Right atrium auricular region (tissue), 2 donors: ENCODE data around the gene CDC40. TPM values are rescaled to one million over a fixed set of nuclear protein-coding genes. Genes with fewer than 3 reads are reported as not detected.

Experiments used
- DNase-seq: peaks from one replicate; pipeline ENCODE4 v3.0.0-alpha.2; 2019; ENCODE audit warnings: low spot score
- H3K27ac ChIP-seq, 2 donors: fragments of 200-600 bp; sonication (generic); 1 replicate in 1 of 2; 2 replicates in 1 of 2; pipeline ENCODE4 v1.5.1; 2016 to 2019
- H3K27me3 ChIP-seq, 2 donors: fragments of 200-600 bp; sonication (generic); one replicate each; pipeline versions ENCODE4 v1.5.1 to v1.6.0; 2017 to 2019
- H3K36me3 ChIP-seq: fragments of 200-600 bp; sonication (generic); one replicate; pipeline ENCODE4 v1.5.1; 2016
- H3K4me1 ChIP-seq, 2 donors: fragments of 200-600 bp; sonication (generic); one replicate each; pipeline versions ENCODE4 v1.5.1 to v1.6.0; 2017 to 2019
- H3K4me3 ChIP-seq, 2 donors: fragments of 200-600 bp; sonication (generic); 1 replicate in 1 of 2; 2 replicates in 1 of 2; pipeline ENCODE4 v1.5.1; 2017 to 2019; ENCODE audit warnings: mild to moderate bottlenecking in 1 of 2, moderate library complexity in 1 of 2
- H3K9me3 ChIP-seq, 2 donors: fragments of 200-600 bp; sonication (generic); one replicate each; pipeline ENCODE4 v1.5.1; 2019
- CTCF ChIP-seq, 2 donors: fragments of 200-600 bp; sonication (generic); IDR thresholded peaks; one replicate each; pipeline ENCODE4 v1.5.1; 2019; ENCODE audit warnings: antibody characterized with exemption in 2 of 2
- total RNA-seq, 2 donors: library from RNA; depleted of rRNA; stranded (reverse); fragments of >200 nt; gene quantifications; one replicate each; pipeline ENCODE4 v1.1.0, GENCODE V29; 2016

Gene CDC40
- total RNA-seq, result 10 to 100 TPM in 1 of 2 donors, 1 to 10 TPM in 1; 9.9 to 10.1 TPM

- Histone ChIP-seq H3K9me3 (no peaks in the 10 kb centered on the region), H3K27ac (peak within 1 kb of the TSS; percentile 76 to 84), H3K4me1 (peaks cover 0 to 31% of the 10 kb centered on the region in 2 donors), H3K36me3 (no peaks in the 10 kb centered on the region), H3K27me3 (no peaks in the 10 kb centered on the region), H3K4me3 (peak within 1 kb of the TSS; percentile 88 to 93)
- peak; percentile 61 for DNase-seq
- TF ChIP-seq CTCF (IDR thresholded peaks at IDR 0.05), result no peak
Measured at GRCh38 chr6:110180228-110181008, at the start of gene CDC40. CDC40 (plus strand) TSS chr6:110180427; CDS start chr6:110180445, 18 bp downstream.

- no peak for DNase-seq
- Histone ChIP-seq H3K4me1 (no peaks in the 10 kb centered on the region), H3K9me3 (no peaks in the 10 kb centered on the region)
Measured at GRCh38 chr6:110137924-110138887, 42.0 kb upstream of the CDC40 start.

GRCh38 chr6:110139052-110139451 lies 41.2 kb upstream of the CDC40 start:
- Histone ChIP-seq H3K27ac (no peak overlapping the region), H3K4me3 (no peak overlapping the region), H3K36me3 (no peaks in the 10 kb centered on the region), H3K27me3 (no peaks in the 10 kb centered on the region), H3K4me1 (no peaks in the 10 kb centered on the region), H3K9me3 (no peaks in the 10 kb centered on the region)
- TF ChIP-seq CTCF (IDR thresholded peaks at IDR 0.05), result no peak
- no peak for DNase-seq

More at GRCh38 chr6:110137924-110138887, 42.0 kb upstream of the CDC40 start:
- no peaks in the 10 kb centered on the region for H3K27me3 ChIP-seq
- no peaks in the 10 kb centered on the region for H3K36me3 ChIP-seq
- TF ChIP-seq CTCF (IDR thresholded peaks at IDR 0.05), result no peak
- H3K27ac ChIP-seq, result no peak overlapping the region
- H3K4me3 ChIP-seq, result no peak overlapping the region

GRCh38 chr6:110140650-110141049 lies 39.6 kb upstream of the CDC40 start:
- TF ChIP-seq CTCF (IDR thresholded peaks at IDR 0.05), result no peak
- Histone ChIP-seq H3K9me3 (no peaks in the 10 kb centered on the region), H3K27me3 (no peaks in the 10 kb centered on the region), H3K27ac (no peak overlapping the region), H3K4me3 (no peak overlapping the region), H3K4me1 (no peaks in the 10 kb centered on the region), H3K36me3 (no peaks in the 10 kb centered on the region)
- no peak for DNase-seq

- Histone ChIP-seq H3K27me3 (no peaks in the 10 kb centered on the region), H3K9me3 (no peaks in the 10 kb centered on the region), H3K4me3 (no peak overlapping the region), H3K36me3 (no peaks in the 10 kb centered on the region), H3K4me1 (no peaks in the 10 kb centered on the region), H3K27ac (no peak overlapping the region)
- no peak for DNase-seq
- TF ChIP-seq CTCF (IDR thresholded peaks at IDR 0.05), result no peak
Measured at GRCh38 chr6:110147870-110148269, 32.4 kb upstream of the CDC40 start.
